GM12891 (cell line): ENCODE data around the gene FANCE.

Experiments
- POLR2A ChIP-seq: IDR thresholded peaks from 2 replicates; pipeline ENCODE4 v1.6.1; 2011; ENCODE audit warnings: low read depth, low read length, control low read depth
- POLR2AphosphoS5 ChIP-seq: IDR thresholded peaks from 2 replicates; pipeline ENCODE4 v1.6.1; 2011; ENCODE audit warnings: low read depth, low read length, control low read depth
- TAF1 ChIP-seq: IDR thresholded peaks from 2 replicates; pipeline ENCODE4 v1.6.1; 2011; ENCODE audit warnings: low read depth, low read length, control low read depth

DNA sequence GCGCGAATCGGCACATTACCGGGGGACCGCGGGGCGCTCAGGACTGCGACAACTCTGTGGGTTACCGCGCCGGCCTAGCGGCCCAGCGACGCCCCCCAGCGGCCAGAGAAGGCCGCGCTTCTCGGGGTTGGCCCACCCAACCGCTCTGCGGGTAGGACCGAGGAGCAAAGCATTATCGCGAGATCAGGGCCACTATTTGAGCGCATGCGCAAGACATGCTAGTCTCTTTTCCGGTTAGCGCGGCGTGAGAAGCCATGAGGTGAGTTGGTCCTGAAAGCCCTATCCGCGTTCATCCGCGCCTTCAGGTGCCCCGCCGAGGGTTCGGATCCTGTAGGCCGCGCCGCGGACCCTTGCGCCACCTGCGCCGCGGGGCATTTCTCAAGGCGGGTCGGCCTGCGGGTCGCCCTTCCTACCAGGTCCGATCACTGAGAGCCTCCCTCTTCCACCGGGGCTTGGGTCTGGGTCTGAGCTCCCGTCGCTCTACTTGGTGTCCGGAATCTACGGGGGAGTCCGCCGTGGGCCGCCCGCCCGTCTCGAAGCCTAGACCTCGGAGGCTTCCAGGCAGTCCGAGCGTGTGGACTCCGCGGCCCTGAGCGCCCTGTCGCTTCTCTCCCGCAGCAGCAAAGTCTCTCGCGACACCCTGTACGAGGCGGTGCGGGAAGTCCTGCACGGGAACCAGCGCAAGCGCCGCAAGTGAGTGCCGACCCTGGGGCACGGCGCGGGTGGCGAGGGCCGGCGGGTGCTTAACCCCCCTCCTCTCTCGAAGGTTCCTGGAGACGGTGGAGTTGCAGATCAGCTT lies 16.2 kb downstream of the FANCE start, which contains the start of gene RPL10A:
- TF ChIP-seq POLR2A, result peak; percentile 100
- TF ChIP-seq POLR2AphosphoS5, result peak; percentile 100
- TF ChIP-seq TAF1, result peak; percentile 100
